ENCODE measurements around the gene MARVELD1. TPM values are rescaled to one million over a fixed set of nuclear protein-coding genes. Genes with fewer than 3 reads are reported as not detected.

Gene MARVELD1
- total and polyA plus RNA-seq, 2 of the 13 experiments (the other 11 are each of a cell fraction or from before 2014, with no cell fraction given): not detected

DNA sequence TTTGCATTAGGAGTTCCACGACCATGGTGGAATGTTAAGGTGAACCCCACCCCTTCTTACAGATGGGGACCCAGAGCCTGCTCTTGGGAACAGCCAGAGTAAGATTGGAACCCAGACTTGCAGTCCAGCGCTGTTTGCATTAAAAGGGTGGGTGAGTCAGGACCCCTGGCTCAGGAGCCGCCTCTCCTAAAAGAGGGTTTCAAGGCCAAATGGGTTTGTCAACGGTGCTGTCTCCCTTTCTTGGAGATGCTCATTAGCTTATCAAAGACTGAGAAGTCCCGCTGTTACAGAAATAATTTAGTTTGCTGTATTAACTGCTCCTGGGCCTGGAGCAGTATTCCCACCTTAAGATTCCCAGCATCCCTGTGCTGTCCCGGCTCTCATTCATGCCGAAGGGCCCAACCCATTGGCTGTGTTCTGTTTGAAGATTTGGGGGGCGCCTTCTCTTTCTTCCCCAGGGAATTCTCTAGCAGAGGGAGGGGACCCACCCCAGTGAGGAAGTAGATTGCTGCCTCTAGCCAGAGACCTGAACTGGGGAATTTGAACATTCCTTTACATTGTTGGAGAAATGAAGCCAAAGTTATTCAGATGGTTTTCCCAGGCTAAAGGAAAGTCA lies 1.8 kb downstream of the MARVELD1 start:
- no peak overlapping the region for H2AFZ ChIP-seq (ENCODE audit: low read length)
- in situ Hi-C loops (cut with HindIII; ENCODE audit: extremely low pct_ligation_motif_present, low pct_unique_long_range_greater_than_20kb): no loop called here
- H3K9ac ChIP-seq (ENCODE audit: insufficient read depth, low read depth, low read length): no peak overlapping the region
- no peak overlapping the region for H3K4me2 ChIP-seq (ENCODE audit: low read depth, low read length)
- WGBS (ENCODE audit: low lambda C conversion rate): 43% methylated on average over 8 of the region's 8 CpGs
- POLR2A ChIA-PET: no interaction called here
- peaks cover 0 to 10% of the 10 kb centered on the region in 2 experiments; a peak in 2 of 5 replicates for H3K27me3 ChIP-seq (ENCODE audit: control insufficient read depth in 1 of 2, insufficient read depth in 2 of 2, low read length in 2 of 2)
- no peak for FAIRE-seq
- DNase-seq (ENCODE audit: low spot score): no peak
- ATAC-seq: no peak
- intact Hi-C loops (cut with micrococcal nuclease; ENCODE audit: unreplicated experiment): no loop called here
- CTCF ChIA-PET (ENCODE audit: low intra/inter-chr PET ratio, low total read pairs): no interaction called here
- H3K36me3 ChIP-seq (replicated peaks in 1 of 2; ENCODE audit: control insufficient read depth in 1 of 2, insufficient read depth in 2 of 2, low read length in 2 of 2): no peaks in the 10 kb centered on the region
- H4K20me1 ChIP-seq (ENCODE audit: insufficient read depth, low read length): no peaks in the 10 kb centered on the region
- peaks cover 29% of the 10 kb centered on the region for H3K4me1 ChIP-seq (ENCODE audit: insufficient read depth, low read length)
- no peaks in the 10 kb centered on the region for H3K9me3 ChIP-seq (ENCODE audit: low read length)
- H3K79me2 ChIP-seq (ENCODE audit: insufficient read depth, low read length): no peaks in the 10 kb centered on the region
- BruUV-seq (replicated peaks): no TSS peak
- no peak overlapping the region for H3K27ac ChIP-seq (ENCODE audit: extremely low read length, insufficient read depth, low read length)
- H3K4me3 ChIP-seq (replicated peaks in 1 of 3; ENCODE audit: insufficient read depth in 1 of 3, low read depth in 2 of 3, low read length in 3 of 3): no peak overlapping the region
- TF ChIP-seq STAG1 (CRISPR knock-in tag; IDR thresholded peaks at IDR 0.05) (no peak), BATF2 (CRISPR knock-in tag; IDR thresholded peaks at IDR 0.05) (no peak), PHF8 (CRISPR knock-in tag; IDR thresholded peaks at IDR 0.05) (no peak), ZNF782 (CRISPR knock-in tag; IDR thresholded peaks at IDR 0.05; ENCODE audit: borderline replicate concordance) (no peak), ZNF713 (CRISPR knock-in tag; IDR thresholded peaks at IDR 0.05) (no peak), ZNF180 (CRISPR knock-in tag; IDR thresholded peaks at IDR 0.05; ENCODE audit: borderline replicate concordance, low read depth) (no peak), SP140L (CRISPR knock-in tag; IDR thresholded peaks at IDR 0.05; ENCODE audit: borderline replicate concordance) (no peak), HNRNPUL1 (IDR thresholded peaks at IDR 0.05; ENCODE audit: low read depth, low read length) (no peak), MLLT10 (CRISPR knock-in tag; IDR thresholded peaks at IDR 0.05) (no peak), KDM5A (IDR thresholded peaks at IDR 0.05; ENCODE audit: borderline replicate concordance, low read length) (no peak), ZXDC (CRISPR knock-in tag; IDR thresholded peaks at IDR 0.05) (no peak), ZNF18 (CRISPR knock-in tag; IDR thresholded peaks at IDR 0.05; ENCODE audit: insufficient replicate concordance) (no peak), TOPORS (CRISPR knock-in tag; IDR thresholded peaks at IDR 0.05) (no peak), ZNF567 (CRISPR knock-in tag; IDR thresholded peaks at IDR 0.05; ENCODE audit: borderline replicate concordance) (no peak), ATF2 (CRISPR knock-in tag; IDR thresholded peaks at IDR 0.05) (no peak)
- TF ChIP-seq, protein P1, sequence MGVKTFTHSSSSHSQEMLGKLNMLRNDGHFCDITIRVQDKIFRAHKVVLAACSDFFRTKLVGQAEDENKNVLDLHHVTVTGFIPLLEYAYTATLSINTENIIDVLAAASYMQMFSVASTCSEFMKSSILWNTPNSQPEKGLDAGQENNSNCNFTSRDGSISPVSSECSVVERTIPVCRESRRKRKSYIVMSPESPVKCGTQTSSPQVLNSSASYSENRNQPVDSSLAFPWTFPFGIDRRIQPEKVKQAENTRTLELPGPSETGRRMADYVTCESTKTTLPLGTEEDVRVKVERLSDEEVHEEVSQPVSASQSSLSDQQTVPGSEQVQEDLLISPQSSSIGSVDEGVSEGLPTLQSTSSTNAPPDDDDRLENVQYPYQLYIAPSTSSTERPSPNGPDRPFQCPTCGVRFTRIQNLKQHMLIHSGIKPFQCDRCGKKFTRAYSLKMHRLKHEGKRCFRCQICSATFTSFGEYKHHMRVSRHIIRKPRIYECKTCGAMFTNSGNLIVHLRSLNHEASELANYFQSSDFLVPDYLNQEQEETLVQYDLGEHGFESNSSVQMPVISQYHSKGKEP (CRISPR knock-in tag; IDR thresholded peaks at IDR 0.05): no peak

Data from HepG2 (cell line).